GM12873 (cell line): ENCODE data around the gene MIOX.

Source experiments
- TF ChIP-seq, protein P1 (sequence below): IDR thresholded peaks from 2 replicates; pipeline ENCODE4 v1.5.1; 2012; ENCODE audit warnings: low read depth, mild to moderate bottlenecking, moderate library complexity, low read length, control low read depth; ENCODE audit not compliant: insufficient read depth; ENCODE audit errors: missing control alignments

Gene MIOX

DNA sequence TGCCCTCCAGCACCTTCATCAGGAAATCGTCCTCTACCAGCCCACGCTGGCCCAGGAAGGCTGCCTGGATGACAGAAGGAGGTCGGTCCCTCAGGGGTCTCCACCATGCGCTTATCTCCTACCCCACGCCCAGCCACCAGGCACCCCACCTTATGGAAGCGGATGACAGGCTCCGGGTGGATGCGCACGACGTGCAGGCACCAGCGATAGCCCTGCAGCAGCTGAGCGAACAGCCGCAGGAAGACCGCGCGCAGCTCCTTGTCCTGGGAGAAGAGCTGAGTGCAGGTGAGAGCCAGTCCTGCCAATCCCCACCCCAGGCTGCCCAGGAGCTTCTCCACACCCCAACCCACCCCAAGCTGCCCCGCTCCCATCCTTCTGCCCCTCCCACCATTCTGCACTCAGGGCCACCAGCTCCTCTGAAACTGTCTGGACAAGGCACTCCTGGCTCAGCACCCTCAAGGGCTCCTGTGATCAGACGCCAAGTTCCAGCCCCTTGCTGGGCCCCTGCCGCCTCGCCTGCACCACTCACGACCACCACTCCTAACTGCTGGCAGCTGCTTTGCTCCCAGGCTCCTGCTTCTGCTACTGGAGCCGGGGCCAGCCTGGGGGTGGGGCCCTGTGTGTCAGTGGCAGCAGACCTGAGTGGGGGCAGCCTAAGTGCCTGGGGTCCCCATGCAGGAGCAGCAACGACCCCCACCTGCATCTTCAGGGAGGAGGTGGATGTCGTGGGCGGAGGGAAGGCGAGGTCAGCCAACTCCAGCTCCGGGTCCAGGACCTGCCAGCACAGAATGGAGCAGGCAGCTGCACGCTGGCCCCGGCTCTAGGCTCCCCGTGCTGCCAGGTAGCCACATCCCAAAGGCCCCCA is 21.4 kb upstream of the MIOX start:
- TF ChIP-seq, protein P1, sequence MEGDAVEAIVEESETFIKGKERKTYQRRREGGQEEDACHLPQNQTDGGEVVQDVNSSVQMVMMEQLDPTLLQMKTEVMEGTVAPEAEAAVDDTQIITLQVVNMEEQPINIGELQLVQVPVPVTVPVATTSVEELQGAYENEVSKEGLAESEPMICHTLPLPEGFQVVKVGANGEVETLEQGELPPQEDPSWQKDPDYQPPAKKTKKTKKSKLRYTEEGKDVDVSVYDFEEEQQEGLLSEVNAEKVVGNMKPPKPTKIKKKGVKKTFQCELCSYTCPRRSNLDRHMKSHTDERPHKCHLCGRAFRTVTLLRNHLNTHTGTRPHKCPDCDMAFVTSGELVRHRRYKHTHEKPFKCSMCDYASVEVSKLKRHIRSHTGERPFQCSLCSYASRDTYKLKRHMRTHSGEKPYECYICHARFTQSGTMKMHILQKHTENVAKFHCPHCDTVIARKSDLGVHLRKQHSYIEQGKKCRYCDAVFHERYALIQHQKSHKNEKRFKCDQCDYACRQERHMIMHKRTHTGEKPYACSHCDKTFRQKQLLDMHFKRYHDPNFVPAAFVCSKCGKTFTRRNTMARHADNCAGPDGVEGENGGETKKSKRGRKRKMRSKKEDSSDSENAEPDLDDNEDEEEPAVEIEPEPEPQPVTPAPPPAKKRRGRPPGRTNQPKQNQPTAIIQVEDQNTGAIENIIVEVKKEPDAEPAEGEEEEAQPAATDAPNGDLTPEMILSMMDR, result no peak

DNA sequence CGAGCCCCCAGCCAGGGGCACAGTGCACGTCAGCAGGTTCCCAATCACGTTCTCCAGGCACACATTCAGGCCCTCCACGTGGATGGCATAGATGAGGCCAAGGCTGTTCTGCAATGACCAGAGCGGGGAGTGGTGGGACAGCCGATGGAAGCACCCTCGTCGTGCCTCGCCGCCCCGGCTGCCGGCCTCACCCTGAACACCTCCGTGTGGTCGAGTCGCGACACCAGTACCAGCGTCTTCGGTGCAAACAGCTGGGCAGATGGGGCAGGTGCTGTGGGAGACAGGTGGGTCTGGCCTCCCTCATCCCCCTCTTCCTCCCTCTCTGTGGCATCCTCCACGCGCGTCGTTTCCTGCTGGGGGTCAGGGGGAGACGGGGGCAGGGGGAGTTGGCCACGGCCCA is 19.3 kb upstream of the MIOX start:
- TF ChIP-seq, protein P1, result no peak

DNA sequence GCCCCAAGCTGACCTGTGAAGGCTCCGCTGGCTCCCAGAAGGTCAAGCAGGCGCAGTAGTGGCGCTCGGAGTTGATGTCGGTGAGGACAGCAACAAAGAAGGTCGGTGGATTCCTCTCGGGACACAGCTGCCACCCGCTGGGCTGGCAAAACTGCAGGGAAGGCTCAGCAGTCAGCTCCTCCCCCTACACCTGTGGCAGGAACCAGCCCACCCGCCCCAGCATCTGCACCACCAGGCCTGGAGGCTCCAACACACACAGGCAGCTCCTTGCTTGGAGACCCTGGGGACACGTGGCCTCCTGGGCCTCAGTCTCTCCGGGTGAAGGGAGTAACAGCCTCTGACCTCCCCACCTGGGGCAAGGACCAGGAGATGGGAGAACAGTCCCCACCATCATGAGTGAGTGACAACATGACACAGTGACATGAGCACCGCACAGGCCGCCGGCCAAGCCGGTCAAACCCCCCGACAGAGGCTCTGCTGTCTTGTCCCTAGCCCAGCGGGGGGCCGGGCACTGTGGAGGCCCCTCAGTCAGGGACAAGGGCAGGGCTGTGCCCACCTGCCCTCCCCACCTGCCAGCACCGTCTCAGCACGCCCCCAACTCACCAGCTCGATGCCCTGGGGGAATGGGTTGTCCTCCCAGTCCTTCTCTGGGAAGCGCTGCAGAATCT is 18.8 kb upstream of the MIOX start:
- TF ChIP-seq, protein P1, result no peak

DNA sequence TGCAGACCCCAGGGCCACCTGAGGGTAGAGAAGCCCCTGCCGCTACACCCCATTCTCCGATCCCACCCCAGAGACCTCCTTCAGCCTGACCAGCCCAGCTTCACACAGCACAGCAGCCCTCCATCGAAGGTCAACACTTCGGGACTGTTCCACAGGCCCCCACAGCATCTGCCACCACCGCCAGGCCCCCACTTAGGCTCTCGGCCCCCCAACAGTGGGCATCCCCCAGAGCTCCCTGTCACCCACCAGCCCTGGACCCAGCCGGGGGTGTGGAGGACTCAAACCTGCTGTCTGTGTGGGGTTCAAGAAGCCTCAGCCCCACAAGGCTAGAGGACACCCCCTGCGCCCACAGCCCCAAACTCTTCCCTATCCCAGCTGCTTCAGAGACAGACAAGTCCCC is 18.0 kb upstream of the MIOX start:
- TF ChIP-seq, protein P1, result no peak

DNA sequence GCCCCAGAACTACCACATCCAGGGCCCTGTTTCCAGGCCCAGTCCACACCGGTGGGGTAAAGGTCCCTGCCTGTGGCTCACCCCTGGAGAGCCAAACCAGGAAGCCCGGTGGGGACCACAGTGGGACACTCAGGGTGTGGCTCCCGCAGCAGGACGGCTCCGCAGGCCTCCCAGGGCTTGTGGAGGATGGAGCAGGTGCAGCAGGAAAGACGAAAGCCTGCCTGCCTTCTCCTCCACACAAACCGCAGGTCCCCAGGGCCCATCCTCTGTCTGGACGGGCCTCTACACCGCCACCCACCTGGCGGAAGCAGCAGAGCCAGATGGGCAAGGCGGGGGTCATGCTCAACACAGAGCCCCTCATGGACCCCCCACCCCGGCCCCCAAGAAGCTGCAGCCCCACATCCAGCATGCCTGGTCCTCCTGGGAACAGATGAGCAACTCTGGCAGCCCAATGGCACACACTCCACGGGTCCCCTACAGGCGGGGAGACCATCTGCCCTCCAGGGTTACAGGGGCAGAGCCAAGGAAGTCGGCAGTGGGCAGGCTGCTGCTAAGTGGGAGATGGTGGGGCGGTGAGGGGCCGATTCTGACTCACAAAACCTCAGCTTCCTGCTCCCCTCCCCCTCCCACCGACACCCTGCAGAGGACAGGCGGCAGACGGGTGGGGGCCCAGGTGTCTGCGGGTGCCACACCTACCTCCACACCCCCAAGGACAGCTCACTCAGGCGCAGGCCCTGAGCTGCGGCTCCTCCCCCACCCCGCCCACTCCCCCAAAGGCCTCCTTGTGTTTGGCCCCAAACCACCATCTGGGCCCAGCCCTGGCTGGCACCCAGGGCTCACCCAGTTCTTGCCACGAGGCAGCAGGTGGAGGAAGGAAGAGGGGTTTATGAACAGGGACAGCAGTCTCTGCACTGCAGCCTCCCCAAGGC is 17.0 kb upstream of the MIOX start:
- TF ChIP-seq, protein P1, result peak; percentile 31

DNA sequence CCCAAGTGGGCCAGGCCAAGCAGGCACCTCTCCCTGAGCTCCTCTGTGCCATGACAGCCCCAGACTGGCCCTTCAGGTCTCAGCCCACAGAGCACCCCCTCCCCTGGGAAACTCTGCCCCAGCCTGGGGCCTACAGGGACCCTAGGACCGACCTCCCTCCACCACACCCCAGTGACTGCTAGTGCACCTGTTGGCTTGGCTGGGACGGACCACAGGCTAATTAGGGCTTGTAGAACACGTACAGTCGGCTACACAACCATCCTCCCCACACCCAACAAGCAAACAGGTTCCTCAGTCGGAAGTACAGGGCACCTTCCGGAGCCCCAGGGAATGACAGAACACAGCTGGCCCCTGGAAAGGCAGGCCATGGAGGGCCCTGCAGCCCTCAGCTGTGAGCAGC is 16.2 kb upstream of the MIOX start:
- TF ChIP-seq, protein P1, result no peak
